ENCODE measurements around the gene PPP2R1A.
"Not testable (repeated sequence)": the region's sequence is repeated elsewhere in the genome, so short reads cannot be mapped to it uniquely, and the experiment has no call there.

The PPP2R1A gene

DNA sequence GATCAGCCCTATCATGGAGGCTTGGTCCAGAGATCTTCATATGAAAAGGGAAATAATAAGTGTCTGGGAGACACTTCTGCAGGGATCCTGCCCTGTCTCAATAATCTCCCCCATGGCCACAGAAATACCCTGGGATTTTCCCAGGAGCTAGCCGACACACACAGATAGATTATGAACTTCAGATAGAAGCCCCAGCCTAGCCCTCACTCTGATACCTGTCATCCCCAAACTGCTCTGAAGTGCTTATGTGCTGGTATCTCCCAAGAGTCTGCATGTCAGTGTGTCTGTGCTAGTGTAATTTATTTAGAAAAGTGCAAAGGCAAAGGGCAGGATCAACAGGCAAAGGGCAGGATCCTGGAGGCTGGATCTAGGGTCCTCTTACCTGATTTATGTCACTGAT lies 40.8 kb downstream of the PPP2R1A start:
- in situ Hi-C loops (cut with HindIII; ENCODE audit: low pct_ligation_motif_present, low pct_unique_long_range_greater_than_20kb, low sequenced_read_pairs) = no loop called here
- no peak for DNase-seq

GRCh38 chr19:52231154-52231910 lies 41.5 kb downstream of the PPP2R1A start:
- no peak for DNase-seq
- in situ Hi-C loops (cut with HindIII; ENCODE audit: low pct_ligation_motif_present, low pct_unique_long_range_greater_than_20kb, low sequenced_read_pairs) = no loop called here

- no peak for DNase-seq
- in situ Hi-C loops (cut with HindIII; ENCODE audit: low pct_ligation_motif_present, low pct_unique_long_range_greater_than_20kb, low sequenced_read_pairs) = no loop called here
These were observed 44.6 kb downstream of the PPP2R1A start for GRCh38 chr19:52234406-52234805.

DNA sequence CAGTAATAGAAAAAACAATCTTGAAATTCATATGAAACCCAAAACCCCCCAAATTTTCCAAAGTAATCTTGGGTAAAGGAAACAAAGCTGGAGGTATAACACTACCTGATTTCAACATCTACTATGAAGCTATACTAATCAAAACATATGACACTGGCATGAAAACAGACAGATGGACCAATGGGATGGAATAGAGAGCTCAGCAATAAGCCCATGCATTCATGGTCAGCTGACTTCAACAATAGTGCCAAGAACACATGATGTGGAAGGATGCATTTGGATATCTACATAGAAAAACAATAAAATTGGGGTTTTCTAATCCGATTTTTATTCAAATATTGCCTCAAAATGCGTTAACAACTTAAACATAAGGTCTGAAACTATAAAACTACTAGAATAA lies 47.3 kb downstream of the PPP2R1A start:
- in situ Hi-C loops (cut with HindIII; ENCODE audit: low pct_ligation_motif_present, low pct_unique_long_range_greater_than_20kb, low sequenced_read_pairs) = no loop called here
- DNase-seq = no peak

GRCh38 chr19:52237771-52238400 lies 48.0 kb downstream of the PPP2R1A start:
- DNase-seq = peak; percentile 54
- in situ Hi-C loops (cut with HindIII; ENCODE audit: low pct_ligation_motif_present, low pct_unique_long_range_greater_than_20kb, low sequenced_read_pairs) = no loop called here

GRCh38 chr19:52244021-52244420 lies 54.2 kb downstream of the PPP2R1A start:
- in situ Hi-C loops (cut with HindIII; ENCODE audit: low pct_ligation_motif_present, low pct_unique_long_range_greater_than_20kb, low sequenced_read_pairs) = no loop called here
- no peak for DNase-seq

- in situ Hi-C loops (cut with HindIII; ENCODE audit: low pct_ligation_motif_present, low pct_unique_long_range_greater_than_20kb, low sequenced_read_pairs) = no loop called here
These were observed 58.4 kb downstream of the PPP2R1A start for GRCh38 chr19:52248241-52248640.

GRCh38 chr19:52258426-52258825 lies 68.6 kb downstream of the PPP2R1A start:
- DNase-seq = no peak
- in situ Hi-C loops (cut with HindIII; ENCODE audit: low pct_ligation_motif_present, low pct_unique_long_range_greater_than_20kb, low sequenced_read_pairs) = no loop called here

More at GRCh38 chr19:52248241-52248640, 58.4 kb downstream of the PPP2R1A start:
- peak; percentile 4 for DNase-seq

- DNase-seq; in situ Hi-C loops (cut with HindIII; ENCODE audit: low pct_ligation_motif_present, low pct_unique_long_range_greater_than_20kb, low sequenced_read_pairs): not testable (repeated sequence)
These were observed 75.7 kb downstream of the PPP2R1A start for GRCh38 chr19:52265556-52265955.

DNA sequence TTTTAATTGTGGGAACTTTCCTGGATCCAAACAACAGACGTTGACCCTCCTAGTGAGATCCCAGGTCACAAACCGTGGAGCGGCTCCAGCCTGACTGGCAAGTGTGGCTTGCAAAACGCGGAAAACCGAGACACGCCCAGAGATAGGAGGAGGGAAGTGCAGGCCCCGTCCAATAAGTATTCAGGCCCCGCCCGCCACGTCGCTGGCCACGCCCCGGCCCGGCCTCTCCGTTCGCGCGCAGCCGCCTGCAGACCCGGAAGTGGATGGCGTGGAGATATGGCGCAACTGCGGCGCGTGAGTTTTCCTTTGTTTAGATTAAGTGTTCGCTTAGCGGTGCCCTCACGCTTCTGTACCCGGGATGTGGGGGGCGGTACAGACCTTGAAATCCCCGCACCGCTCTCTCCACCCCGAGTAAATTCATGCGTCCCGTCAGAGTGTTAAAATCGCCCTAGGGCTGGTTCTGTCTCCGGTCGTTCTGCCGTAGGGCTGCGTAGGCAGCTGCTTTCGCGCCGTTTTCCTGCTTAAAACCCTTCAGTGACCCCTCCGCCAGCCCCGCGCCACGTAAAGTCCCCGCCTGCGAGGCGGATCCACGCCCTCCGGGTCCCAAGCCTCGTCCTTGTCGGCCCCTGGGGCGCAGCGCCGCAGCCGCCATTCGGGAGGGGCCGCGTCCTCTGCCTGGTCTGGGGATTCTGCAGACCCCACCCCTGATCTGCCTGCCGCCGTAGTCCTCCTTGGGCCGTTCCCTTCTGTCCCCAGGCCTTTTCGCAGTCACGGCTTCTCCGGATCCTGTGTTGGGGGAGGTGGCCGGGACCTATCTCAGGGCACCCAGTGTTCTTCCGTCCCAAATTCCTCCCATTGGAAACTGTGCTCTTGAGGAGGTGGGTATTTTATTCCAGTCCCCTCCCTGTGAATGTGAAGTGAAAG lies 79.7 kb downstream of the PPP2R1A start, which contains the start of gene ZNF766:
TSS of gene ZNF766 (plus strand) at position 250 of the 924 bp plus-strand sequence. CDS start at position 277, 27 bp downstream.
- in situ Hi-C loops (cut with HindIII; ENCODE audit: low pct_ligation_motif_present, low pct_unique_long_range_greater_than_20kb, low sequenced_read_pairs) = no loop called here
- peak; percentile 91 for DNase-seq

GRCh38 chr19:52270266-52270885 lies 80.5 kb downstream of the PPP2R1A start:
- peak; percentile 16 for DNase-seq

GRCh38 chr19:52273301-52273700 lies 83.4 kb downstream of the PPP2R1A start:
- DNase-seq = no peak
- in situ Hi-C loops (cut with HindIII; ENCODE audit: low pct_ligation_motif_present, low pct_unique_long_range_greater_than_20kb, low sequenced_read_pairs) = no loop called here

More at GRCh38 chr19:52270266-52270885, 80.5 kb downstream of the PPP2R1A start:
- in situ Hi-C loops (cut with HindIII; ENCODE audit: low pct_ligation_motif_present, low pct_unique_long_range_greater_than_20kb, low sequenced_read_pairs) = no loop called here

GRCh38 chr19:52274191-52274590 lies 84.3 kb downstream of the PPP2R1A start:
- in situ Hi-C loops (cut with HindIII; ENCODE audit: low pct_ligation_motif_present, low pct_unique_long_range_greater_than_20kb, low sequenced_read_pairs) = no loop called here
- DNase-seq = no peak

GRCh38 chr19:52275988-52276387 lies 86.1 kb downstream of the PPP2R1A start:
- DNase-seq = no peak
- in situ Hi-C loops (cut with HindIII; ENCODE audit: low pct_ligation_motif_present, low pct_unique_long_range_greater_than_20kb, low sequenced_read_pairs) = no loop called here

GRCh38 chr19:52277471-52277870 lies 87.6 kb downstream of the PPP2R1A start:
- in situ Hi-C loops (cut with HindIII; ENCODE audit: low pct_ligation_motif_present, low pct_unique_long_range_greater_than_20kb, low sequenced_read_pairs) = no loop called here
- no peak for DNase-seq
